IPS-20b (cell line): ENCODE data around the gene MAPKBP1.

Experiments
- H3K27ac ChIP-seq: one replicate; pipeline ENCODE4 v1.5.1; 2013; ENCODE audit warnings: low read length
- H3K27me3 ChIP-seq: 2 replicates; pipeline ENCODE4 v1.6.1; 2013; ENCODE audit warnings: mild to moderate bottlenecking, low read length, inconsistent platforms; ENCODE audit not compliant: insufficient read depth
- H3K36me3 ChIP-seq: 2 replicates; pipeline ENCODE4 v1.6.1; 2013; ENCODE audit warnings: low read depth, mild to moderate bottlenecking, inconsistent platforms, low read length, moderate library complexity; ENCODE audit not compliant: insufficient read depth
- H3K4me1 ChIP-seq: 2 replicates; pipeline ENCODE4 v1.6.1; 2013; ENCODE audit warnings: mild to moderate bottlenecking, control low read depth, inconsistent platforms, low read length, moderate library complexity; ENCODE audit not compliant: insufficient read depth
- H3K4me3 ChIP-seq: 2 replicates; pipeline ENCODE4 v1.5.1; 2013; ENCODE audit warnings: mild to moderate bottlenecking, low read length, inconsistent platforms
- H3K9ac ChIP-seq: 2 replicates; pipeline ENCODE4 v1.6.1; 2013; ENCODE audit warnings: low read depth, mild to moderate bottlenecking, inconsistent platforms, low read length, moderate library complexity
- H3K9me3 ChIP-seq: 2 replicates; pipeline ENCODE4 v1.6.1; 2013; ENCODE audit warnings: mild to moderate bottlenecking, low read depth, low read length, inconsistent platforms; ENCODE audit not compliant: insufficient read depth

MAPKBP1 gene

GRCh38 chr15:41798607-41799487 lies 24.6 kb downstream of the MAPKBP1 start:
- no peak overlapping the region for H3K9ac ChIP-seq
- H3K27ac ChIP-seq = no peak overlapping the region
- peaks cover 7% of the 10 kb centered on the region; the same call in 1 of the 2 replicates for H3K36me3 ChIP-seq
- H3K27me3 ChIP-seq = no peaks in the 10 kb centered on the region
- H3K4me1 ChIP-seq = no peaks in the 10 kb centered on the region
- H3K9me3 ChIP-seq = no peaks in the 10 kb centered on the region
- H3K4me3 ChIP-seq = no peak overlapping the region

DNA sequence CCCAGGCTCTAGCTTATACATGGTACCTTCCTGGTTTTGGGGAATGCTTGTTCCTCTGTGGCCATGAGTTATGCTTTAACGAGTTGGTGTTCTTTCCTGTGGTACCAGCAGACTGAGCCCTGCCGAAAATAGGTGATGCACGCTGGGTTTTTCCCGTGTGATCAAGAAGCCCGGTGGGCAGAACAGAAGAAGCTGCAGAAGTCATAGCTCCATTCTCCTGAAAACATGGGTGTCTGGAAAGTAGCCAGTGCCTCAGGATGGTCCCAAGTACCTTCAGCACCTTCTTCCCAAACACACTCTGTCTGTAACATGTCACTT lies 25.2 kb downstream of the MAPKBP1 start:
- Histone ChIP-seq H3K4me1 (no peaks in the 10 kb centered on the region), H3K9me3 (no peaks in the 10 kb centered on the region), H3K36me3 (peaks cover 7% of the 10 kb centered on the region; the same call in 1 of the 2 replicates), H3K27ac (no peak overlapping the region), H3K9ac (no peak overlapping the region), H3K4me3 (no peak overlapping the region), H3K27me3 (no peaks in the 10 kb centered on the region)

GRCh38 chr15:41801185-41801584 lies 26.9 kb downstream of the MAPKBP1 start:
- Histone ChIP-seq H3K4me1 (no peaks in the 10 kb centered on the region), H3K27me3 (no peaks in the 10 kb centered on the region), H3K4me3 (no peak overlapping the region), H3K27ac (no peak overlapping the region), H3K9me3 (no peaks in the 10 kb centered on the region), H3K36me3 (peaks cover 7% of the 10 kb centered on the region; the same call in 1 of the 2 replicates), H3K9ac (no peak overlapping the region)

GRCh38 chr15:41801850-41802455 lies 27.7 kb downstream of the MAPKBP1 start:
- H3K4me1 ChIP-seq = no peaks in the 10 kb centered on the region
- H3K36me3 ChIP-seq = peaks cover 7% of the 10 kb centered on the region; the same call in 1 of the 2 replicates
- H3K27ac ChIP-seq = no peak overlapping the region

DNA sequence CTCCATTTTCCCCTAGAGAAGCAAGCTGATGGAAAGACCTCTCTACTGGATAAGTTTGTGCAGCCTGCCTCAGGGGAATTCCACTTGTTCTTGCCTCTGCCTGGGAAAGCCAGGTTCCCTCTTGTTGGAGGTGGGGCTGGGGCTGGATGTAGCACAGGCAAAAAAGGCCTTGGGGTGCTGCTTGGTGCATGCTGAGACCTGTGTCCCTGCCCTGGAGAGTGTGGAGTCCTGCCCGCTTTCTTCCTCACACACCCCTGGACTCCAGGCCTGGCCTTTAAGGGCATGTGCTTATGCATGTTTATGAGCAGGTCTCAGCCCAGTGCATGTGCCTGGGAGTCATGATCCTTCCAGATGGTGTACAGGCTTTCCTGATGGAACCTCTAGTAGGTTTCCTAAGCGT lies 30.1 kb downstream of the MAPKBP1 start:
- H3K36me3 ChIP-seq = peaks cover 7% of the 10 kb centered on the region; the same call in 1 of the 2 replicates
- H3K27ac ChIP-seq = no peak overlapping the region
- H3K9ac ChIP-seq = 0 out of 2 replicates have a peak overlapping the region, but pooled peaks have one; percentile 41
- H3K4me1 ChIP-seq = no peaks in the 10 kb centered on the region
- no peaks in the 10 kb centered on the region for H3K27me3 ChIP-seq
- H3K4me3 ChIP-seq = no peak overlapping the region
- no peaks in the 10 kb centered on the region for H3K9me3 ChIP-seq

More at GRCh38 chr15:41801850-41802455, 27.7 kb downstream of the MAPKBP1 start:
- Histone ChIP-seq H3K9me3 (no peaks in the 10 kb centered on the region), H3K4me3 (no peak overlapping the region), H3K27me3 (no peaks in the 10 kb centered on the region), H3K9ac (no peak overlapping the region)

GRCh38 chr15:41804916-41805666 lies 30.8 kb downstream of the MAPKBP1 start:
- Histone ChIP-seq H3K36me3 (peaks cover 3% of the 10 kb centered on the region; the same call in 1 of the 2 replicates), H3K27me3 (no peaks in the 10 kb centered on the region), H3K4me3 (no peak overlapping the region), H3K4me1 (no peaks in the 10 kb centered on the region), H3K9me3 (no peaks in the 10 kb centered on the region), H3K9ac (0 out of 2 replicates have a peak overlapping the region, but pooled peaks have one; percentile 41), H3K27ac (no peak overlapping the region)

- Histone ChIP-seq H3K27ac (no peak overlapping the region), H3K36me3 (no peaks in the 10 kb centered on the region), H3K4me1 (no peaks in the 10 kb centered on the region), H3K4me3 (no peak overlapping the region), H3K9me3 (no peaks in the 10 kb centered on the region), H3K9ac (no peak overlapping the region), H3K27me3 (no peaks in the 10 kb centered on the region)
Observed at GRCh38 chr15:41805711-41806110, 31.4 kb downstream of the MAPKBP1 start.

DNA sequence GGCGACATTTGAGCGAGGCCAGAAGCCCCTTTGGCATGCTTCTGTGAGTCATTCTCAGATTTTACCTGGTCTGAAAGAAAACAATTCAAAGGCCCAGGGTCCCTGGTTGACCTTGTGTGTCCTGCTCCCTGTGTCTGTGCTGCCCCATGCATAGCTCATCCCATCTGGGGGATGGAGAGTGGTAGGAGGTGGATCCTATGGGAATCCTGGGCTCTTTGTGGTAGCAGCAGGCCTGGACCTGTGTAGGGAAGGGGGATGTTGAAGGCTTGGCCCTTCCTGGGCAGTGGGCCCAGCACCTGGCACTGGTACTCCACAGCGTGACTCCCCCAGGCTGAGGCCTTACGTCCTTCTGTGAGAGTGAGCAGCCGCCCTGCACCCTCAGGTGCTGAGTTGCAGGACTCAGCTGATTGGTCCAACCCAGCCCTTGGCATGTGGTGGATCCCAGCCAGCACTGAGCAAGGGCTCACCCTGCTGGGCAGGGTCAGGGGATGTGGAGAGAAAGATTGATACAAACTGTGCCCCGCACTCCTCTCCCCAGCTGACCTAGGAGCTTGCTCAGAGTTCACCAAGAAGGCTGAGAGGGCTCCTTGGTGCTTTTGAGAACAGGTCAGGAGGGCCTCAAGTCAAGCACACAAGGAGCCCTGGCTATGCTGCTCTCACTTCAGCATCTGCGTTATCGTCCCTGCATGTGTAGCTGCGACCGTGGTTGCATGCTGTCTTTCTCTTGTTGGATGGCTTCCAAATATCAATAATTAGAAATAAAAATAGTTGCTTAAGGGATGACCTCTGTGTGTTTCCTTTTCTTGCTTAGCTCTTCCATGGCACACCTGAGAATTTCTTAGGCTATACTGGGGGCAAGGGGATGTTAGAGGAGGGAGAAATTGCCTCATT lies 32.3 kb downstream of the MAPKBP1 start:
- H3K9ac ChIP-seq = no peak overlapping the region
- H3K27me3 ChIP-seq = no peaks in the 10 kb centered on the region
- H3K36me3 ChIP-seq = no peaks in the 10 kb centered on the region
- H3K4me3 ChIP-seq = no peak overlapping the region
- no peaks in the 10 kb centered on the region; the same call in 1 of the 2 replicates for H3K4me1 ChIP-seq
- no peak overlapping the region for H3K27ac ChIP-seq
- H3K9me3 ChIP-seq = no peaks in the 10 kb centered on the region

- H3K4me3 ChIP-seq = no peak overlapping the region
- no peaks in the 10 kb centered on the region for H3K9me3 ChIP-seq
- no peaks in the 10 kb centered on the region for H3K36me3 ChIP-seq
- no peaks in the 10 kb centered on the region for H3K27me3 ChIP-seq
- no peak overlapping the region for H3K9ac ChIP-seq
- no peaks in the 10 kb centered on the region; the same call in 1 of the 2 replicates for H3K4me1 ChIP-seq
- no peak overlapping the region for H3K27ac ChIP-seq
Observed at GRCh38 chr15:41809121-41809520, 34.8 kb downstream of the MAPKBP1 start.

DNA sequence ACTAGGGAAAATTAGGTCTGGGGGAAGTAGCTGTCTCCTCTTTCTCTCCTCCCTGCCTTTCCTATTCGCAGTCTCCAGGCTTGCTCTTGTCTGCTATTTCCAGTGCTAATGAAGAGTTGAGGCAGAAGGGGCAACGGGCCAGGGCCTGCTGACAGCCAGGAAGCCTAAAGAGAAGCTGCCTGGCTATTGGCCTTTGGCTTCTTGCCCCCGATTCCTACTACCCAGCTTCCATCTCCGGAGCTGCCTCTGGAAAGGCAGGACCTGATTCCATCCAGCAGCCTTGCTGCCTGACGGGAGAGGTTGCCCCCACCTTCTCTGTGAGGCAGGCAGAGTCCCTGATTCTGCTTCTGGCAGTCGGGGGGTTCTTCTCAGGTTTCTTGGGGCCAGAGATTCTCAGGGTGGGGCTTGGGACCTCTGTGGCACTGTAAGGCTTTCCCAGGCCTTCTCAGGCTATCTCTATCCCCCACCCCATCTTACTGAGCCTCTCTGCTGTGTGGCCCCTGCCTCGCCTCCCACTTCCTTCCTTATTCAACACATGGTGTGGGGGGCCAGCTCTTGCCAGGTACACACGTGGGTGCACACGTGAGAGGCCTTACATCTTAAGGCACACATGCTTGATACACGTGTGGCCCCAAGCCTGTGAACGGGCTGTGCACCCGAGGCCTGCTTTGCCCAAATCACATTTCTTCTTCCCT lies 35.4 kb downstream of the MAPKBP1 start:
- Histone ChIP-seq H3K4me3 (no peak overlapping the region), H3K27me3 (no peaks in the 10 kb centered on the region), H3K9me3 (no peaks in the 10 kb centered on the region), H3K4me1 (no peaks in the 10 kb centered on the region; the same call in 1 of the 2 replicates), H3K9ac (no peak overlapping the region), H3K27ac (no peak overlapping the region), H3K36me3 (no peaks in the 10 kb centered on the region)
